Measurements from ENCODE around the gene CLIP1. TPM values are rescaled to one million over a fixed set of nuclear protein-coding genes. Genes with fewer than 3 reads are reported as not detected.
"Not testable (repeated sequence)": the region's sequence is repeated elsewhere in the genome, so short reads cannot be mapped to it uniquely, and the experiment has no call there.

The CLIP1 gene
- total RNA-seq, 1 experiment from 2014 or later: 23.9 TPM

- Histone ChIP-seq H3K9me3 (no peaks in the 10 kb centered on the region), H3K27me3 (no peaks in the 10 kb centered on the region), H3K4me3 (peak overlapping the region; percentile 95), H3K36me3 (peaks cover 19% of the 10 kb centered on the region)
- peak; percentile 16 for DNase-seq
Measured at GRCh38 chr12:122265886-122266229, 156.6 kb downstream of the CLIP1 start.

GRCh38 chr12:122265476-122265875, 157.0 kb downstream of the CLIP1 start:
- Histone ChIP-seq H3K36me3 (peaks cover 16% of the 10 kb centered on the region), H3K4me3 (peak overlapping the region; percentile 95)
- no peak for DNase-seq

GRCh38 chr12:122260735-122261134, 161.7 kb downstream of the CLIP1 start:
- not testable (repeated sequence) for H3K9me3 ChIP-seq, H3K4me3 ChIP-seq
- peaks cover 22% of the 10 kb centered on the region for H3K36me3 ChIP-seq

More at GRCh38 chr12:122265476-122265875, 157.0 kb downstream of the CLIP1 start:
- Histone ChIP-seq H3K27me3 (no peaks in the 10 kb centered on the region), H3K9me3 (no peaks in the 10 kb centered on the region)

GRCh38 chr12:122258939-122259338, 163.5 kb downstream of the CLIP1 start:
- peaks cover 21% of the 10 kb centered on the region for H3K36me3 ChIP-seq
- not testable (repeated sequence) for DNase-seq, H3K4me3 ChIP-seq, H3K9me3 ChIP-seq, H3K27me3 ChIP-seq

More at GRCh38 chr12:122260735-122261134, 161.7 kb downstream of the CLIP1 start:
- H3K27me3 ChIP-seq, DNase-seq: not testable (repeated sequence)

- H3K9me3 ChIP-seq, H3K27me3 ChIP-seq, DNase-seq, H3K4me3 ChIP-seq: not testable (repeated sequence)
- peaks cover 16% of the 10 kb centered on the region for H3K36me3 ChIP-seq
Measured at GRCh38 chr12:122258462-122258861, 164.0 kb downstream of the CLIP1 start.

GRCh38 chr12:122250536-122250935, 171.9 kb downstream of the CLIP1 start:
- no peaks in the 10 kb centered on the region for H3K9me3 ChIP-seq
- DNase-seq: no peak
- H3K36me3 ChIP-seq: no peaks in the 10 kb centered on the region; the same call in 1 of the 2 replicates
- no peak overlapping the region for H3K4me3 ChIP-seq
- H3K27me3 ChIP-seq: no peaks in the 10 kb centered on the region

GRCh38 chr12:122250047-122250446, 172.4 kb downstream of the CLIP1 start:
- Histone ChIP-seq H3K27me3 (no peaks in the 10 kb centered on the region), H3K4me3 (no peak overlapping the region), H3K9me3 (no peaks in the 10 kb centered on the region), H3K36me3 (no peaks in the 10 kb centered on the region; the same call in 1 of the 2 replicates)
- no peak for DNase-seq

- Histone ChIP-seq H3K27me3 (no peaks in the 10 kb centered on the region), H3K9me3 (no peaks in the 10 kb centered on the region), H3K36me3 (no peaks in the 10 kb centered on the region; the same call in none of the 2 replicates), H3K4me3 (no peak overlapping the region)
- DNase-seq: no peak
Measured at GRCh38 chr12:122245553-122245952, 176.9 kb downstream of the CLIP1 start.

- Histone ChIP-seq H3K36me3 (no peaks in the 10 kb centered on the region; the same call in none of the 2 replicates), H3K9me3 (no peaks in the 10 kb centered on the region), H3K27me3 (no peaks in the 10 kb centered on the region)
Measured at GRCh38 chr12:122244565-122245371, 177.7 kb downstream of the CLIP1 start.

GRCh38 chr12:122243965-122244364, 178.5 kb downstream of the CLIP1 start:
- H3K9me3 ChIP-seq: no peaks in the 10 kb centered on the region
- H3K27me3 ChIP-seq: no peaks in the 10 kb centered on the region
- no peak for DNase-seq
- no peak overlapping the region for H3K4me3 ChIP-seq
- H3K36me3 ChIP-seq: no peaks in the 10 kb centered on the region; the same call in none of the 2 replicates

More at GRCh38 chr12:122244565-122245371, 177.7 kb downstream of the CLIP1 start:
- no peak overlapping the region for H3K4me3 ChIP-seq
- DNase-seq: no peak

- no peak overlapping the region for H3K4me3 ChIP-seq
- H3K9me3 ChIP-seq: no peaks in the 10 kb centered on the region
- no peak for DNase-seq
- peaks cover 5% of the 10 kb centered on the region; the same call in 1 of the 2 replicates for H3K36me3 ChIP-seq
- H3K27me3 ChIP-seq: no peaks in the 10 kb centered on the region
Measured at GRCh38 chr12:122238861-122239260, 183.6 kb downstream of the CLIP1 start.

GRCh38 chr12:122235741-122236140, 186.7 kb downstream of the CLIP1 start:
- H3K9me3 ChIP-seq: no peaks in the 10 kb centered on the region
- no peaks in the 10 kb centered on the region for H3K27me3 ChIP-seq
- no peak for DNase-seq
- H3K4me3 ChIP-seq: no peak overlapping the region
- H3K36me3 ChIP-seq: peaks cover 7% of the 10 kb centered on the region; the same call in 1 of the 2 replicates

GRCh38 chr12:122232691-122233090, 189.8 kb downstream of the CLIP1 start:
- Histone ChIP-seq H3K36me3 (peaks cover 7% of the 10 kb centered on the region; the same call in 1 of the 2 replicates), H3K4me3 (no peak overlapping the region), H3K9me3 (no peaks in the 10 kb centered on the region), H3K27me3 (no peaks in the 10 kb centered on the region)
- no peak for DNase-seq

GRCh38 chr12:122230798-122231197, 191.7 kb downstream of the CLIP1 start:
- Histone ChIP-seq H3K9me3 (no peaks in the 10 kb centered on the region), H3K4me3 (no peak overlapping the region), H3K27me3 (no peaks in the 10 kb centered on the region), H3K36me3 (peaks cover 6% of the 10 kb centered on the region; the same call in 1 of the 2 replicates)
- DNase-seq: no peak

GRCh38 chr12:122228092-122228491, 194.4 kb downstream of the CLIP1 start:
- Histone ChIP-seq H3K9me3 (no peaks in the 10 kb centered on the region), H3K36me3 (peaks cover 17% of the 10 kb centered on the region), H3K27me3 (no peaks in the 10 kb centered on the region), H3K4me3 (no peak overlapping the region)
- DNase-seq: no peak

- Histone ChIP-seq H3K27me3 (no peaks in the 10 kb centered on the region), H3K9me3 (no peaks in the 10 kb centered on the region), H3K4me3 (no peak overlapping the region), H3K36me3 (peaks cover 19% of the 10 kb centered on the region)
- DNase-seq: no peak
Measured at GRCh38 chr12:122227341-122227740, 195.1 kb downstream of the CLIP1 start.

GRCh38 chr12:122226366-122227125, 195.9 kb downstream of the CLIP1 start:
- no peak for DNase-seq

More at GRCh38 chr12:122226366-122227125, 195.9 kb downstream of the CLIP1 start:
- no peaks in the 10 kb centered on the region for H3K9me3 ChIP-seq
- H3K4me3 ChIP-seq: peak overlapping the region; percentile 49
- H3K27me3 ChIP-seq: no peaks in the 10 kb centered on the region
- peaks cover 24% of the 10 kb centered on the region for H3K36me3 ChIP-seq
